Upper lobe of left lung (tissue), 4 donors: ENCODE results near the gene TMEM108.
"Not testable (repeated sequence)": the region's sequence is repeated elsewhere in the genome, so short reads cannot be mapped to it uniquely, and the experiment has no call there.

Source experiments
- CTCF ChIP-seq, 6 experiments: fragments of 450-650 bp in 4 of 6; fragments of 200-600 bp in 2 of 6; sonication (generic) in 2 of 6; IDR thresholded peaks; one replicate each; pipeline ENCODE4 v1.5.1; 2016 to 2019; ENCODE audit warnings: antibody characterized with exemption in 6 of 6
- EP300 ChIP-seq, 4 donors: sonication (generic); formaldehyde crosslinking; IDR thresholded peaks; one replicate each; pipeline ENCODE4 v1.5.1; 2017; ENCODE audit warnings: antibody characterized with exemption in 4 of 4, control low read depth in 2 of 4
- POLR2A ChIP-seq, 4 donors: fragments of 450-650 bp; IDR thresholded peaks; one replicate each; pipeline ENCODE4 v1.5.1; 2016 to 2017; ENCODE audit warnings: antibody characterized with exemption in 4 of 4, mild to moderate bottlenecking in 2 of 4
- POLR2AphosphoS5 ChIP-seq, 2 donors: sonication (generic); formaldehyde crosslinking; IDR thresholded peaks; one replicate each; pipeline ENCODE4 v1.5.1; 2017; ENCODE audit warnings: antibody characterized with exemption in 2 of 2

- TF ChIP-seq CTCF, POLR2A, POLR2AphosphoS5, EP300 (IDR thresholded peaks at IDR 0.05): not testable (repeated sequence)
Observed at GRCh38 chr3:133015573-133015972, 22.6 kb upstream of the TMEM108 start.
